Mesothelial cell of epicardium (in vitro differentiated cells): ENCODE results near the gene PRAMEF4. TPM values are rescaled to one million over a fixed set of nuclear protein-coding genes. Genes with fewer than 3 reads are reported as not detected.
"Not testable (repeated sequence)": the region's sequence is repeated elsewhere in the genome, so short reads cannot be mapped to it uniquely, and the experiment has no call there.

ENCODE experiments used
- DNase-seq, 2 experiments: peaks; one replicate each; pipeline ENCODE4 v3.0.0; 2021; ENCODE audit warnings: low spot score in 2 of 2; ENCODE audit not compliant: unreplicated experiment in 2 of 2
- H3K27ac Mint-ChIP-seq: 2 replicates; pipeline ENCODE4 v1.8.0; 2021; ENCODE audit warnings: mixed read lengths
- H3K27me3 Mint-ChIP-seq: 2 replicates; pipeline ENCODE4 v1.8.0; 2021; ENCODE audit warnings: low read depth, mixed read lengths
- H3K36me3 Mint-ChIP-seq: 2 replicates; pipeline ENCODE4 v1.8.0; 2021; ENCODE audit warnings: mixed read lengths
- H3K4me1 Mint-ChIP-seq: 2 replicates; pipeline ENCODE4 v1.8.0; 2021; ENCODE audit warnings: mixed read lengths
- H3K4me3 Mint-ChIP-seq: 2 replicates; pipeline ENCODE4 v1.8.0; 2021; ENCODE audit warnings: mild to moderate bottlenecking, moderate library complexity, mixed read lengths
- H3K9me3 Mint-ChIP-seq: 2 replicates; pipeline ENCODE4 v1.8.0; 2021; ENCODE audit warnings: mixed read lengths
- total RNA-seq: library from RNA; stranded (reverse); gene quantifications from 3 replicates; pipeline ENCODE4 v1.2.1, GENCODE V29; 2021
- TF ChIP-seq, protein P1 (sequence below): fragments of 200-600 bp; sonication (generic); IDR thresholded peaks from one replicate; pipeline ENCODE4 v1.5.0; 2021; ENCODE audit warnings: antibody characterized with exemption; ENCODE audit not compliant: unreplicated experiment

Gene PRAMEF4
- total RNA-seq, 1 donor from 2014 or later = not detected

DNA sequence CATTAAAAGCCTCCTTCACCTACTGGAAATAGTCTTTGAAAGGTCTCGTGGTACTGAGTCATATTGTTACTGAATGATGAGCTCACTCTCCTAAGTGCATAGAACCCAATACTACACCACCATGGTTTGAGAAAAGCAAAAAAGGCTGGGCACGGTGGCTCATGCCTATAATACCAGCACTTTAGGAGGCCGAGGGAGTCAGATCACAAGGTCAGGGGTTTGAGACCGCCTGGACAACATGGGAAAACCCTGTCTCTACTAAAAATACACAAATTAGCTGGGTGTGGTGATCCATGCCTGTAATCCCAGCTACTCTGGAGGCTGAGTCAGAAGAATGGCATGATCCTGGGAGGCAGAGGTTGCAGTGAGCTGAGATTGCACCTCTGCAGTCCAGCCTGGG, 34.2 kb downstream of the PRAMEF4 start:
- peaks cover 2% of the 10 kb centered on the region for H3K36me3 Mint-ChIP-seq
- H3K27ac Mint-ChIP-seq = no peak overlapping the region
- H3K9me3 Mint-ChIP-seq = peaks cover 48% of the 10 kb centered on the region
- DNase-seq = no peak
- TF ChIP-seq, protein P1, sequence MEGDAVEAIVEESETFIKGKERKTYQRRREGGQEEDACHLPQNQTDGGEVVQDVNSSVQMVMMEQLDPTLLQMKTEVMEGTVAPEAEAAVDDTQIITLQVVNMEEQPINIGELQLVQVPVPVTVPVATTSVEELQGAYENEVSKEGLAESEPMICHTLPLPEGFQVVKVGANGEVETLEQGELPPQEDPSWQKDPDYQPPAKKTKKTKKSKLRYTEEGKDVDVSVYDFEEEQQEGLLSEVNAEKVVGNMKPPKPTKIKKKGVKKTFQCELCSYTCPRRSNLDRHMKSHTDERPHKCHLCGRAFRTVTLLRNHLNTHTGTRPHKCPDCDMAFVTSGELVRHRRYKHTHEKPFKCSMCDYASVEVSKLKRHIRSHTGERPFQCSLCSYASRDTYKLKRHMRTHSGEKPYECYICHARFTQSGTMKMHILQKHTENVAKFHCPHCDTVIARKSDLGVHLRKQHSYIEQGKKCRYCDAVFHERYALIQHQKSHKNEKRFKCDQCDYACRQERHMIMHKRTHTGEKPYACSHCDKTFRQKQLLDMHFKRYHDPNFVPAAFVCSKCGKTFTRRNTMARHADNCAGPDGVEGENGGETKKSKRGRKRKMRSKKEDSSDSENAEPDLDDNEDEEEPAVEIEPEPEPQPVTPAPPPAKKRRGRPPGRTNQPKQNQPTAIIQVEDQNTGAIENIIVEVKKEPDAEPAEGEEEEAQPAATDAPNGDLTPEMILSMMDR = no peak
- H3K27me3 Mint-ChIP-seq = no peaks in the 10 kb centered on the region
- no peak overlapping the region for H3K4me3 Mint-ChIP-seq
- H3K4me1 Mint-ChIP-seq = no peaks in the 10 kb centered on the region

DNA sequence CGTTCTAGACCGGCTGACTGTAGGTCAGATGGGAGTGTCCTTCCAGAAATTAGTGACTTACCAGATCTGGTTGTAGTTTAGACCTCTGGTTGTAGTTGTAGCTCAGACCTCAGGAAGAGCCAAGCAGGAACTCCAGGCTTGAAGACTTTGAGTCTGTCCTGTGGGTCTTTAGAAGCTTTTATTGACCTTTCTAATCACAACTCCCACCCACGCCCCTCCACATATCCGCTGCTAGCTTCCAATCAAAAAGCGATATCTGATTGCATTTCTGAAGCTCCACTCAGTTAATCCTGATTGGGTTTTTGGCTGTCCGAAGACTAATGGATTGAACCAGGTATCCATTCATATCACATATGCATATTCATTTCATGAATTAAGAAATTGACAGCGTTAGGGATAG, 37.4 kb downstream of the PRAMEF4 start, which contains the start of gene HNRNPCL1:
TSS of gene HNRNPCL1 (minus strand) at position 101 of the 400 bp plus-strand sequence. CDS start 431 bp downstream, outside the sequence.
- not testable (repeated sequence) for H3K27ac Mint-ChIP-seq, H3K27me3 Mint-ChIP-seq, DNase-seq, H3K4me3 Mint-ChIP-seq, H3K4me1 Mint-ChIP-seq, H3K36me3 Mint-ChIP-seq
- peaks cover 52% of the 10 kb centered on the region for H3K9me3 Mint-ChIP-seq

DNA sequence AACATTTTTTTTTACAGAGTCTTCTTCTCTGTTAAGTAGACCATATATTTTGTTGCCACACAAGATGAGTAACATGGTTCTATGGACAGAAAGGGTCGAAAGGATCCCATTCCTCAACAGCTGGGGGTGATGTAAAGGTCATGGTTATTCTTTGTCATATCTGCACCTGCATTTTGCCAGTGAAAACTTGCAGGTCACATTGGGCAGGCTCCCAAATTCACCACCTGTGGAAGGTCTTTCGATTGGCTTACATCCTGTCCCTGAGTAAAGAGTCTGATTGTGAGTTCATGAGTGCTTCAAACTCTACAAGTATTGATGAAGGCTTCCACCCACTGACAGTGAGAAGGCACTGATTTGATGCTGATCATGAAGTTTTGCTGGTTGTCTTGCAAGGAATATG, 52.8 kb downstream of the PRAMEF4 start:
- H3K27ac Mint-ChIP-seq, DNase-seq, H3K4me3 Mint-ChIP-seq, H3K4me1 Mint-ChIP-seq, H3K36me3 Mint-ChIP-seq, H3K27me3 Mint-ChIP-seq: not testable (repeated sequence)
- peaks cover 30% of the 10 kb centered on the region for H3K9me3 Mint-ChIP-seq

DNA sequence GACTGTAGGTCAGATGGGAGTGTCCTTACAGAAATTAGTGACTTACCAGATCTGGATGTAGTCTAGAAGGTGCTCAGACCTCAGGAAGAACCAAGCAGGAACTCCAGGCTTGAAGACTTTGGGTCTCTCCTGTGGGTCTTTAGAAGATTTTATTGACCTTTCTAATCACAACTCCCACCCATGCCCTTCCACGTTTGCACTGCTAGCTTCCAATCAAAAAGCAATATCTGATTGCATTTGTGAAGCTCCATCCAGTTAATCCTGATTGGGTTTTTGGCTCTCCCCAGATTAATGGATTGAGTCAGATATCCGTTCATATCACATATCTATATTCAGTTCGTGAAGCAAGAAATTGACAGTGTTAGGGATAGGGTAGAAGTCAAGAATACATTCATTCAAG, 54.7 kb downstream of the PRAMEF4 start, which contains the start of gene PRAMEF11:
TSS of gene PRAMEF11 (minus strand) at position 101 of the 400 bp plus-strand sequence. CDS start 2,621 bp downstream, outside the sequence.
- peaks cover 29% of the 10 kb centered on the region for H3K9me3 Mint-ChIP-seq
- not testable (repeated sequence) for H3K4me3 Mint-ChIP-seq, H3K27me3 Mint-ChIP-seq, H3K36me3 Mint-ChIP-seq, H3K27ac Mint-ChIP-seq, H3K4me1 Mint-ChIP-seq, DNase-seq

Other genes starting within 250 kb of the PRAMEF4 start
- 0.31 to 0.36 TPM (median 0.31 TPM) in 3 replicates for gene AADACL4, start 242.1 kb downstream of the PRAMEF4 start, total RNA-seq
- not detected in 3 replicates for gene AADACL3, start 170.1 kb downstream of the PRAMEF4 start, total RNA-seq
- not detected in 3 replicates for gene CFAP107, start 140.0 kb downstream of the PRAMEF4 start, total RNA-seq
- not detected in 3 replicates for gene PRAMEF12, start 112.5 kb downstream of the PRAMEF4 start, total RNA-seq
- gene PRAMEF1, start 94.8 kb downstream of the PRAMEF4 start, total RNA-seq = not detected in 3 replicates
- gene PRAMEF11, start 54.8 kb downstream of the PRAMEF4 start, total RNA-seq = not detected in 3 replicates
- gene HNRNPCL1, start 37.5 kb downstream of the PRAMEF4 start, total RNA-seq = not detected in 3 replicates
- gene PRAMEF2, start 29.1 kb downstream of the PRAMEF4 start, total RNA-seq = not detected in 3 replicates
- gene PRAMEF10, start 12.1 kb upstream of the PRAMEF4 start, total RNA-seq = not detected in 3 replicates
- not detected in 3 replicates for gene PRAMEF7, start 30.4 kb upstream of the PRAMEF4 start, total RNA-seq
- not detected in 3 replicates for gene PRAMEF6, start 61.4 kb upstream of the PRAMEF4 start, total RNA-seq
- not detected in 3 replicates for gene PRAMEF27, start 170.4 kb upstream of the PRAMEF4 start, total RNA-seq
- not detected in 3 replicates for gene HNRNPCL3, start 174.6 kb upstream of the PRAMEF4 start, total RNA-seq
- not detected in 3 replicates for gene PRAMEF25, start 184.6 kb upstream of the PRAMEF4 start, total RNA-seq
- not detected in 3 replicates for gene HNRNPCL2, start 230.7 kb upstream of the PRAMEF4 start, total RNA-seq